Stomach (tissue), 4 donors: ENCODE data around the gene CLDN22.

Source experiments
- CTCF ChIP-seq, 7 experiments: fragments of 450-650 bp in 4 of 7; fragments of 200-600 bp in 3 of 7; sonication (generic) in 3 of 7; IDR thresholded peaks; one replicate each; pipeline ENCODE4 v1.5.1; 2016 to 2019; ENCODE audit warnings: antibody characterized with exemption in 7 of 7, control low read depth in 2 of 7, mild to moderate bottlenecking in 1 of 7
- EP300 ChIP-seq: sonication (generic); formaldehyde crosslinking; IDR thresholded peaks from one replicate; pipeline ENCODE4 v1.6.1; 2017; ENCODE audit warnings: antibody characterized with exemption
- POLR2A ChIP-seq, 4 donors: fragments of 450-650 bp; IDR thresholded peaks; one replicate each; pipeline ENCODE4 v1.6.1; 2016; ENCODE audit warnings: antibody characterized with exemption in 4 of 4, control low read depth in 2 of 4, mild to moderate bottlenecking in 1 of 4, moderate library complexity in 1 of 4
- POLR2AphosphoS5 ChIP-seq, 3 donors: sonication (generic); formaldehyde crosslinking; IDR thresholded peaks; one replicate each; pipeline ENCODE4 v1.6.1; 2016; ENCODE audit warnings: antibody characterized with exemption in 3 of 3

GRCh38 chr4:183272384-183272783 is 47.7 kb downstream of the CLDN22 start:
- TF ChIP-seq CTCF (IDR thresholded peaks at IDR 0.05) = no peak
- TF ChIP-seq POLR2AphosphoS5 (IDR thresholded peaks at IDR 0.05) = no peak
- no peak for TF ChIP-seq POLR2A (IDR thresholded peaks at IDR 0.05)
- TF ChIP-seq EP300 = no peak
